Tibial nerve (tissue), 4 donors: Measurements from ENCODE around the gene HECW1.

Experiments used
- CTCF ChIP-seq, 5 experiments: fragments of 200-600 bp in 3 of 5; fragments of 450-650 bp in 2 of 5; sonication (generic) in 3 of 5; IDR thresholded peaks; one replicate each; pipeline ENCODE4 v1.5.1; 2016 to 2019; ENCODE audit warnings: antibody characterized with exemption in 5 of 5, mild to moderate bottlenecking in 3 of 5, moderate library complexity in 2 of 5
- EP300 ChIP-seq, 2 donors: sonication (generic); formaldehyde crosslinking; IDR thresholded peaks; one replicate each; pipeline ENCODE4 v1.6.1; 2017; ENCODE audit warnings: antibody characterized with exemption in 2 of 2, mild to moderate bottlenecking in 1 of 2
- POLR2A ChIP-seq, 2 donors: fragments of 450-650 bp; IDR thresholded peaks; one replicate each; pipeline ENCODE4 v1.6.1; 2017; ENCODE audit warnings: antibody characterized with exemption in 2 of 2, mild to moderate bottlenecking in 2 of 2, moderate library complexity in 2 of 2

DNA sequence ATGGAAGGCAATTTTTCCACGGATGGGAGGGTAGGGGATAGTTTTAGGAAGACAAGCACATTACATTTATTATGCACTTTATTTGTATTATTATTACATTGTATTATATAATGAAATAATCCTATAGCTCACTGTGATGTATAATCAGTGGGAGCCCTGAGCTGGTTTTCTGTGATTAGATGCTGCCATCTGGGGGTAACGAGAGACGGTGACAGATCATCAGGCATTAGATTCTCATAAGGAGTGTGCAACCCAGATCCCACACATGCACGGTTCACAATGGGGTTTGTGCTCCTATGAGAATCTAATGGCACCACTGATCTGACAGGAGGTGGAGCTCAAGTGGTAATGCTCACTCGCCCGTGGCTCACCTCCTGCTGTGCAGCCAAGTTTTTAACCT is 366.6 kb downstream of the HECW1 start:
- TF ChIP-seq CTCF (IDR thresholded peaks at IDR 0.05) (no peak), POLR2A (IDR thresholded peaks at IDR 0.05) (no peak), EP300 (IDR thresholded peaks at IDR 0.05) (no peak)
